Stimulated activated CD8-positive, alpha-beta memory T cell treated with anti-CD3 and anti-CD28 coated beads, Interleukin-15, amount 100 ng/mL, for 48 hours (primary cell): Measurements from ENCODE around the gene TRHDE.
"Not testable (repeated sequence)": the region's sequence is repeated elsewhere in the genome, so short reads cannot be mapped to it uniquely, and the experiment has no call there.

ENCODE experiments used
- DNase-seq, 2 donors: peaks; one replicate each; pipeline ENCODE4 v3.0.0-alpha.2; 2020; ENCODE audit warnings: low read depth in 2 of 2

TRHDE gene

GRCh38 chr12:72631926-72632685 is 359.9 kb downstream of the TRHDE start:
- DNase-seq = no peak

GRCh38 chr12:72642706-72643105 is 370.5 kb downstream of the TRHDE start:
- DNase-seq = no peak

DNA sequence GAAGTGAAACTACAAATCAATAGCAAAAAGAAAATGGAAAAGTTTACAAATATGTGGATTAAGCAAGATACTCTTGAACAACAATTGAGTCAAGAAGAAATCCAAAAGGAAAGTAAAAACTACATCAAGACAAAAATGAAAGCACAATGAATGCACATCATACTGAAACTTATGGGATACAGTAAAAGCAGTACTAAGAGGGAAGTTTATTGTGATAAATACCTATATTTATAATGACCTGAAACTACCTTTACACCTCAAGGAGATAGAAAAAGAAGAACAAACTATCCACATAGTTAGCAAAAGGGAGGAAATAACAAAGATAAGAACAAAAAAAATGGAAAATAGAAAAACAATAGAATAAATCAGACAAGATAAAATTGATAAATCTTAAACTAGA is 375.0 kb downstream of the TRHDE start:
- DNase-seq = no peak

- no peak for DNase-seq
Measured at GRCh38 chr12:72658615-72659014, 386.4 kb downstream of the TRHDE start.

DNA sequence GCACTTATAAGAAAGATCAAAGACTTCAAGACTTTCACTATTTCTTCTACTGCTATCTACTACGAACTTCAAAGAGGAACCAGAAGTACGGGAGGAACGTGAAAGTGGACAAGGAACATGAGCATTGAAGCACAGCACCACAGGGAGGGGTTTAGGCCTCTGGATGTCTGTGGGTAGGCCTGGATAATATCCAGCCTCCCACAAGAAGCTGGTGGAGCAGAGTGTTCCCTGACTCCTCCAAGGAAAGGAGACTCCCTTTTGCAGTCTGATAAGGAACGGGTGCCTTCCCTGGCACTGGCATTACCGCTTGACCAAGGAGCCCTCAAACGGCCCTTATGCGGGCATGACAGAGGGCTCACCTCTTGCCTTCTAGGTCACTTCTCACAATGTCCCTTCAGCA is 388.0 kb downstream of the TRHDE start:
- DNase-seq = not testable (repeated sequence)

- no peak for DNase-seq
Measured at GRCh38 chr12:72673853-72674252, 401.7 kb downstream of the TRHDE start.

GRCh38 chr12:72676556-72676955 is 404.4 kb downstream of the TRHDE start:
- DNase-seq = no peak

DNA sequence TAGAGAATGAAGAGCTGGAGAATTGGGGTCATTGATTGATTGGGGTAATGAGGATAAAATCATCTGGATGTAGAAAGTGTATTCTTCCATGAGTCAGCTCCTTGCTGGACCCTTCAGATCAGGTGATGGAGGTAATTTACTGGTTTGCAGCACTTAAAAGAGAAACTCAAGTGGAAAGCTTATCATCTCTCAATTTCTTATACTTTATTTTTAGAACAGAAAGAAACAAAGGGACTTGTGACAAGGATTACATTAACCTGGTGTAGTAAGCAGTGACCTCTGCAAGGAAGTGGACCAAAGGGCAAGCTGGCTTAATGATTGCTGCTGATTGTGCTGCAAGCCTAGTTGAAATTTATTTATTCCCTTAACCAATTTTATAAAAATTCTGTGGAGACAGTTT is 405.0 kb downstream of the TRHDE start:
- DNase-seq = no peak

- DNase-seq = no peak
Measured at GRCh38 chr12:72677846-72678245, 405.7 kb downstream of the TRHDE start.

GRCh38 chr12:72679147-72679757 is 407.1 kb downstream of the TRHDE start:
- no peak for DNase-seq

DNA sequence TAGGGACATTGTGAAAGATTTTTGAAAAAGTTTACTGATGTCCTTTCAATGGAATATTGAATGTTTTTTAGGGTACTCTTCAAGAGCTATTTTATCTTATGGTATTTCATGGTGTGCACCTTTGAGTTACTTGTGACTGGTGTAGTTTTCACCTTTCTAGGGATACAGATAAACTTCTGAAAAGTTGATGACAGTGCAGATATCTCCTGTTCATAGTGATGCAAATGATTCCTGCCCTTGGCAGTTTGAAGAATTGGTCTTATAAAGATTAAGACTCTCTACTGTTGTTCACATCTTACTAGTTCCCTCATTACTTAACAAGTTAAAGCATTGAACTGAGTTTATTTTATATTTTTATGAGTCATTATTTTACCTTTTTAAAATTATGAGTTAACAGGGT is 408.9 kb downstream of the TRHDE start:
- DNase-seq = no peak

DNA sequence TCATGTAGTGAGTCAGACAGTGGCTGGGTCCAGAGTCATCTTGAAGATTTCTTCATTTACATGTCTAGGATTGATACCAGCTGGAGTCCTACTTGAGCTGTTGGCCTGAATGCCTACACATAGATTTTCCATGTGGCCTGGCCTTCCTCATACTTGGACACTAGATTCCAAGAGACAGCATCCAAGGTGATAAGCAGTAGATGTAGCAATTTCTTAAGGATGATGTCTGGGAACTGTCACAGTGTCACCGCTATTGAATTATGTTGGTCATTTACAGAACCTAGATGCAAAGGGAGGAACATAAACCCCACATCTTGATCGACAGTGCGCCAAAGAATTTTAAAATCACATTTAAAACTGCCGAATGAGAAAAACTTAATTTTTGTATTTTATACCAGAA is 412.3 kb downstream of the TRHDE start:
- no peak for DNase-seq

- no peak for DNase-seq
Measured at GRCh38 chr12:72692338-72692737, 420.2 kb downstream of the TRHDE start.

- no peak for DNase-seq
Measured at GRCh38 chr12:72694193-72694592, 422.0 kb downstream of the TRHDE start.

DNA sequence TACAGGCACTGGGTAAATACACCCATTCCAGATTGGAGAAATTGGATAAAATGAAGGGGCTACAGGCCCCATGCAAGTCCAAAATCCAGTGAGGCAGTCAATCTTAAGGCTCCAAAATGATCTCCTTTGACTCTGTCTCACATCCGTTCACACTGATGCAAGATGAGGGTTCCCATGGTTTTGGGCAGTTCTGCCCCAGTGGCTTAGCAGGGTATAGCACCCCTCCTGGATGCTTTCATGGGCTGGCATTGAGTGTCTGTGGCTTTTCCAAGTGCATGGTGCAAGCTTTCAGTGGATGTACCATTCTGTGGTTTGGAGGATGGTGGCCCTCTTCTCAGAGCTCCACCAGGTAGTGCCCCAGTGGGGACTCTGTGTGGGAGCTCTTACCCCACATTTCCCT is 427.2 kb downstream of the TRHDE start:
- no peak for DNase-seq

DNA sequence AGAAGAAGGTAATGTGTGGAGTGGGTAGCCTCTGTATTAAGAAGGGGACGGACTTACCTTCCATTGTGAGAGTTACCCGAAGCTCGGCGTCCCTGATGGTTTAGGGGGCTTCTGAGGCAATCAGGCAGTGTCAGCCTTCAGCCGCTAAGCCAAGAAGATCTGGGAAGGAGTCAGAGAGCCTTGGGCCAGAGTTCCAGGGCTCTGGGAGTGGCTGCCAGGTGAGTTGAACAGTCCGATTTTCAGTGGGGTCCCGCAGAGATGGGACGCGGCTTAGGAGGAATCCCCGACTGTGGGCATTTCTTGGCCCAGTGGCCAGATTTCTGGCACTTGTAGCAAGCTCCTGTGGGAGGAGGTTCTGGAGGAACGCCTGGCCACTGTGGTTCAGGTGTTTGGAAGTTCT is 439.9 kb downstream of the TRHDE start:
- not testable (repeated sequence) for DNase-seq

GRCh38 chr12:72716221-72716620 is 444.1 kb downstream of the TRHDE start:
- DNase-seq = no peak

DNA sequence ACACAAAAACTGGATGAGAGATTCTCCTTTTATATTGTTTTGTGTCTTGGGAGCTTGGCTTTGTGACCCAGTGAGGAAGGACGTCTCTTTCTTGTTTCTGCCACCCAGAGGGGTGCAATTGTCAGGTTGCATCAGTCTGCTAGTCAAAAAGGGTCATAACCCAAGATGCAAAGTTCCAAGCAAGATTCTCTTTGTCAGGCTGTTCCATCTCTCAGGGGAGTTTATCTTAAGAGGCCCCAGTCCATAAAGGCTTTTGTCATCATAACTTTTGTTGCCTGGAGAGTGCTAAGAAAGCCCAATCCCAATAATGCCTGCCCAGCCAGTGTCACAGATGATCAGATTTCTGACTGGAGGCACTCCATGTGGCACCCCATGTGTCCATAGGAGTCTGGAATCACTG is 444.9 kb downstream of the TRHDE start:
- no peak for DNase-seq
